Ovary (tissue), 9 donors: ENCODE measurements around the gene SERPINH1. TPM values are rescaled to one million over a fixed set of nuclear protein-coding genes. Genes with fewer than 3 reads are reported as not detected.

Source experiments
- DNase-seq, 5 donors: peaks; one replicate each; pipeline ENCODE4 v3.0.0-alpha.2; 2019 to 2020
- H3K27ac ChIP-seq, 2 donors: fragments of 200-600 bp; one replicate each; pipeline versions ENCODE4 v1.5.1 to v1.8.0; 2019 to 2022
- H3K27me3 ChIP-seq: fragments of 200-600 bp; one replicate; pipeline ENCODE4 v1.8.0; 2022
- H3K36me3 ChIP-seq: fragments of 200-600 bp; sonication (generic); one replicate; pipeline ENCODE4 v1.5.1; 2019
- H3K4me1 ChIP-seq: one replicate; pipeline ENCODE4 v1.8.1; 2013; ENCODE audit warnings: mild to moderate bottlenecking, moderate library complexity; ENCODE audit not compliant: insufficient read depth
- H3K4me3 ChIP-seq: fragments of 200-600 bp; sonication (generic); one replicate; pipeline ENCODE4 v1.5.1; 2017
- H3K9me3 ChIP-seq, 2 donors: fragments of 200-600 bp in 1 of 2; sonication (generic) in 1 of 2; one replicate each; pipeline versions ENCODE4 v1.5.1 to v1.8.1; 2013 to 2019; ENCODE audit warnings: mild to moderate bottlenecking in 1 of 2, moderate library complexity in 1 of 2
- EP300 ChIP-seq: sonication (generic); formaldehyde crosslinking; IDR thresholded peaks from one replicate; pipeline ENCODE4 v1.6.1; 2017; ENCODE audit warnings: antibody characterized with exemption
- POLR2A ChIP-seq: fragments of 450-650 bp; IDR thresholded peaks from one replicate; pipeline ENCODE4 v1.6.1; 2017; ENCODE audit warnings: antibody characterized with exemption, mild to moderate bottlenecking, moderate library complexity
- WGBS, 3 donors: extraction: QIAGEN DNeasy Blood & Tissue Kit in 1 of 3; methylation state at CpG; one replicate each; pipeline versions ENCODE4 v1.1.5 to v1.1.7; 2013 to 2017; 5-methylcytosine and 5-hydroxymethylcytosine counted together
- intact Hi-C, 4 donors: fragments of 100-400 bp; cut with DNase I; formaldehyde crosslinking; loops; one replicate each; pipeline versions ENCODE4 v1.11.0 to v1.15.1; 2022 to 2023
- polyA plus RNA-seq, 2 donors: library from polyadenylated mRNA; stranded (reverse); fragments of 200-250 nt in 1 of 2; fragments of 350-450 nt in 1 of 2; fragmentation: Illumina TruSeq in 1 of 2; extraction: RNeasy Lipid Tissue Mini Kit (QIAGEN cat#74804) in 1 of 2; gene quantifications; one replicate each; pipeline ENCODE4 v1.2.3, GENCODE V29; 2013 to 2014
- total RNA-seq, 7 donors: library from RNA; depleted of rRNA in 2 of 7; stranded (reverse); fragments of >200 nt in 2 of 7; fragmentation: NEBNext Ultra II Directional in 3 of 7; extraction: Animal tissue kit (Norgen Biotek cat#: 25700) in 3 of 7; gene quantifications; one replicate each; pipeline versions ENCODE4 v1.1.0 to v1.2.4, GENCODE V29; 2016 to 2023
- TF ChIP-seq, protein P1 (sequence below), 3 donors: fragments of 450-650 bp in 2 of 3; fragments of 200-600 bp in 1 of 3; IDR thresholded peaks; one replicate each; pipeline versions ENCODE4 v1.5.1 to v1.8.0; 2016 to 2022; ENCODE audit warnings: antibody characterized with exemption in 3 of 3, mild to moderate bottlenecking in 1 of 3
- donor health status: DM: no; HTN: no; CAD: no; lungs with moderate emphysema.
- donor health status: DM: no; HTN: no; CAD: no.
- donor health status: Bipolar disorder and iron deficiency.
- donor health status: DM: yes; HTN: yes; CAD: no.
- donor health status: DM: no; HTN: no; CAD: no.
- donor health status: DM: yes; HTN: yes; CAD: no.

Gene SERPINH1
- total and polyA plus RNA-seq, 9 donors: 122 to 289 (median 183) TPM

GRCh38 chr11:75555079-75555811 is 6.8 kb upstream of the SERPINH1 start:
- Histone ChIP-seq H3K9me3 (no peaks in the 10 kb centered on the region), H3K27me3 (no peaks in the 10 kb centered on the region), H3K36me3 (no peaks in the 10 kb centered on the region), H3K4me3 (peak overlapping the region; percentile 26), H3K4me1 (peaks cover 32% of the 10 kb centered on the region), H3K27ac (peak overlapping the region in 1 of 2 donors; percentile 98)
- DNase-seq: peak in 4 of 5 donors; percentile 32 to 71 (median 55)
- intact Hi-C loops: no loop called here
- TF ChIP-seq POLR2A (no peak), EP300 (no peak)
- TF ChIP-seq, protein P1, sequence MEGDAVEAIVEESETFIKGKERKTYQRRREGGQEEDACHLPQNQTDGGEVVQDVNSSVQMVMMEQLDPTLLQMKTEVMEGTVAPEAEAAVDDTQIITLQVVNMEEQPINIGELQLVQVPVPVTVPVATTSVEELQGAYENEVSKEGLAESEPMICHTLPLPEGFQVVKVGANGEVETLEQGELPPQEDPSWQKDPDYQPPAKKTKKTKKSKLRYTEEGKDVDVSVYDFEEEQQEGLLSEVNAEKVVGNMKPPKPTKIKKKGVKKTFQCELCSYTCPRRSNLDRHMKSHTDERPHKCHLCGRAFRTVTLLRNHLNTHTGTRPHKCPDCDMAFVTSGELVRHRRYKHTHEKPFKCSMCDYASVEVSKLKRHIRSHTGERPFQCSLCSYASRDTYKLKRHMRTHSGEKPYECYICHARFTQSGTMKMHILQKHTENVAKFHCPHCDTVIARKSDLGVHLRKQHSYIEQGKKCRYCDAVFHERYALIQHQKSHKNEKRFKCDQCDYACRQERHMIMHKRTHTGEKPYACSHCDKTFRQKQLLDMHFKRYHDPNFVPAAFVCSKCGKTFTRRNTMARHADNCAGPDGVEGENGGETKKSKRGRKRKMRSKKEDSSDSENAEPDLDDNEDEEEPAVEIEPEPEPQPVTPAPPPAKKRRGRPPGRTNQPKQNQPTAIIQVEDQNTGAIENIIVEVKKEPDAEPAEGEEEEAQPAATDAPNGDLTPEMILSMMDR (IDR thresholded peaks at IDR 0.05): no peak
- WGBS, 3 donors: 77 to 83% (median 78%) methylated on average over 12 of the region's 12 CpGs

DNA sequence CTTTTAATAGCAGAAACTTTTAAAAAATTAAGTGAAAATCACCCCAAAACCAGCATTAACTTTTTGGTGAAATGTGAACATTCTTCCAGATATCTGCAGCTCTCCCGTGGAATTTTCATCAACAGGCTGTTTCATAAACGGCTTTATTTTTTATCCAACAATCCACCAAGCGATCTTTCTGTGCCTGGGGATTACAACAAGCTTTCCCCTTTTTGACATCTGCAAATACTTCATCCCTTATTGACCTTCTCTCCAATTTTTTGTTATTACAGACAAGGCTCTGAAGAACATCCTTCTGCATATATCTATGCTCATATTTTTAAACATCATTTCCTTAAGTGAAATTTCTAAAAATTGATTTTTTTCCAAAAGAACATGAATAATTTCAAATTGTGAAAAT is 5.8 kb upstream of the SERPINH1 start:
- H3K4me1 ChIP-seq: peaks cover 34% of the 10 kb centered on the region
- no peak overlapping the region for H3K4me3 ChIP-seq
- peak overlapping the region in 1 of 2 donors; percentile 98 for H3K27ac ChIP-seq
- H3K36me3 ChIP-seq: no peaks in the 10 kb centered on the region
- no peaks in the 10 kb centered on the region for H3K9me3 ChIP-seq
- TF ChIP-seq, protein P1 (IDR thresholded peaks at IDR 0.05): no peak
- TF ChIP-seq EP300: no peak
- no peak for TF ChIP-seq POLR2A
- intact Hi-C loops: no loop called here
- WGBS, 3 donors: 22 to 54% (median 25%) methylated on average over 3 of the region's 3 CpGs
- H3K27me3 ChIP-seq: no peaks in the 10 kb centered on the region
- DNase-seq: no peak

- intact Hi-C loops: no loop called here
- H3K27ac ChIP-seq: peak overlapping the region; percentile 98 to 100
- 11 to 17% (median 14%) methylated on average over 17 of the region's 17 CpGs for WGBS, 3 donors
- no peaks in the 10 kb centered on the region for H3K27me3 ChIP-seq
- no peaks in the 10 kb centered on the region for H3K36me3 ChIP-seq
- H3K4me3 ChIP-seq: no peak overlapping the region
- H3K9me3 ChIP-seq: no peaks in the 10 kb centered on the region
- H3K4me1 ChIP-seq: peaks cover 34% of the 10 kb centered on the region
- peak; percentile 79 to 81 (median 80) for DNase-seq
- TF ChIP-seq POLR2A: no peak
- TF ChIP-seq EP300: no peak
- TF ChIP-seq, protein P1 (IDR thresholded peaks at IDR 0.05): no peak
Measured at GRCh38 chr11:75557666-75558494, 4.2 kb upstream of the SERPINH1 start.

- intact Hi-C loops: no loop called here
- H3K27ac ChIP-seq: peak overlapping the region; percentile 98 to 100
- H3K4me1 ChIP-seq: peaks cover 32% of the 10 kb centered on the region
- no peaks in the 10 kb centered on the region for H3K9me3 ChIP-seq
- H3K27me3 ChIP-seq: no peaks in the 10 kb centered on the region
- H3K36me3 ChIP-seq: no peaks in the 10 kb centered on the region
- DNase-seq: peak; percentile 76 to 81 (median 79)
- TF ChIP-seq, protein P1 (IDR thresholded peaks at IDR 0.05): no peak
- TF ChIP-seq POLR2A (peak; percentile 10), EP300 (peak; percentile 39)
- WGBS, 3 donors: 1 to 15% (median 5%) methylated on average over 8 of the region's 8 CpGs
- no peak overlapping the region for H3K4me3 ChIP-seq
Measured at GRCh38 chr11:75558939-75559843, 2.9 kb upstream of the SERPINH1 start.
